PFSK-1 (cell line): ENCODE results near the gene IQSEC3.

Source experiments
- POLR2AphosphoS5 ChIP-seq: IDR thresholded peaks from 2 replicates; pipeline ENCODE4 v1.6.1; 2012; ENCODE audit warnings: low read depth, mild to moderate bottlenecking, control low read depth, low read length, moderate library complexity
- TAF1 ChIP-seq: IDR thresholded peaks from 2 replicates; pipeline ENCODE4 v1.6.1; 2012; ENCODE audit warnings: low read length, control low read depth, borderline replicate concordance; ENCODE audit not compliant: insufficient read depth

GRCh38 chr12:191541-191940 is 125.0 kb downstream of the IQSEC3 start:
- TF ChIP-seq POLR2AphosphoS5 (no peak), TAF1 (no peak)
